Transverse colon (tissue), 4 donors: ENCODE measurements around the gene C12orf56.

Experiments
- CTCF ChIP-seq, 5 experiments: fragments of 200-600 bp in 3 of 5; fragments of 450-650 bp in 2 of 5; sonication (generic) in 3 of 5; IDR thresholded peaks; 1 replicate in 2 of 5; 2 replicates in 3 of 5; pipeline ENCODE4 v1.5.1; 2016 to 2017; ENCODE audit warnings: antibody characterized with exemption in 5 of 5, inconsistent platforms in 3 of 5, mild to moderate bottlenecking in 2 of 5, moderate library complexity in 1 of 5
- EP300 ChIP-seq: sonication (generic); formaldehyde crosslinking; IDR thresholded peaks from one replicate; pipeline ENCODE4 v1.6.1; 2017; ENCODE audit warnings: antibody characterized with exemption, low read depth
- POLR2A ChIP-seq: fragments of 450-650 bp; IDR thresholded peaks from one replicate; pipeline ENCODE4 v1.6.1; 2016; ENCODE audit warnings: antibody characterized with exemption, mild to moderate bottlenecking, moderate library complexity
- POLR2AphosphoS5 ChIP-seq, 3 donors: sonication (generic); formaldehyde crosslinking; IDR thresholded peaks; one replicate each; pipeline ENCODE4 v1.6.1; 2016; ENCODE audit warnings: antibody characterized with exemption in 3 of 3

- TF ChIP-seq POLR2AphosphoS5 (IDR thresholded peaks at IDR 0.05) (no peak), POLR2A (no peak), CTCF (IDR thresholded peaks at IDR 0.05) (no peak), EP300 (no peak)
Observed at GRCh38 chr12:64351265-64351664, 39.3 kb downstream of the C12orf56 start.
